Keratinocyte (primary cell): ENCODE results near the gene PDS5A.

Source experiments
- CTCF ChIP-seq, 3 experiments: IDR thresholded peaks in 1 of 3; conservative IDR thresholded peaks in 1 of 3; optimal IDR thresholded peaks in 1 of 3; 2 replicates in 2 of 3; 3 replicates in 1 of 3; pipeline versions ENCODE3 to v1.5.1; 2011; ENCODE audit warnings: low read length in 3 of 3, mild to moderate bottlenecking in 3 of 3, moderate library complexity in 2 of 3, control low read depth in 1 of 3, inconsistent platforms in 1 of 3; ENCODE audit not compliant: insufficient read depth in 2 of 3; ENCODE audit errors: extremely low read depth in 1 of 3
- EZH2 ChIP-seq: IDR thresholded peaks from one replicate; pipeline ENCODE4 v1.6.1; 2012; ENCODE audit warnings: inconsistent platforms, mild to moderate bottlenecking, low read length, moderate library complexity

GRCh38 chr4:39910064-39910463 is 67.6 kb downstream of the PDS5A start:
- TF ChIP-seq CTCF (optimal IDR thresholded peaks at IDR 0.05 in 1 of 3, IDR thresholded peaks at IDR 0.05 in 1 of 3, conservative IDR thresholded peaks at IDR 0.05 in 1 of 3; ENCODE audit: extremely low read depth in 1 of 3, insufficient read depth in 2 of 3, low read length in 3 of 3), result no peak
- no peak for TF ChIP-seq EZH2
